ENCODE measurements around the gene CLMN. TPM values are rescaled to one million over a fixed set of nuclear protein-coding genes. Genes with fewer than 3 reads are reported as not detected.

The CLMN gene
- total and polyA plus RNA-seq, 2 of the 13 experiments (the other 11 are each of a cell fraction or from before 2014, with no cell fraction given), result 15.1 to 16.7 TPM

GRCh38 chr14:95220663-95221231 is 99.0 kb downstream of the CLMN start (continued):
- TF ChIP-seq ATF7-NPFF (CRISPR knock-in tag; IDR thresholded peaks at IDR 0.05; ENCODE audit: low read depth), result no peak
- TF ChIP-seq SKI (IDR thresholded peaks at IDR 0.05; ENCODE audit: partially characterized antibody), result no peak
- TF ChIP-seq ZNF10 (CRISPR knock-in tag; IDR thresholded peaks at IDR 0.05; ENCODE audit: borderline replicate concordance, low read depth), result no peak

- H3K4me2 ChIP-seq (ENCODE audit: low read depth, low read length), result no peak overlapping the region
- no peaks in the 10 kb centered on the region for H3K27me3 ChIP-seq (ENCODE audit: control insufficient read depth in 1 of 2, insufficient read depth in 2 of 2, low read length in 2 of 2)
- H2AFZ ChIP-seq (ENCODE audit: low read length), result no peak overlapping the region
- no peak for DNase-seq (ENCODE audit: low spot score)
- no peaks in the 10 kb centered on the region for H4K20me1 ChIP-seq (ENCODE audit: insufficient read depth, low read length)
- FAIRE-seq, result no peak
- H3K4me3 ChIP-seq (replicated peaks in 1 of 3; ENCODE audit: insufficient read depth in 1 of 3, low read depth in 2 of 3, low read length in 3 of 3), result no peak overlapping the region
- no TSS peak for BruUV-seq (replicated peaks)
- no peak overlapping the region for H3K9ac ChIP-seq (ENCODE audit: insufficient read depth, low read depth, low read length)
- CTCF ChIA-PET (ENCODE audit: low intra/inter-chr PET ratio, low total read pairs), result no interaction called here
- H3K4me1 ChIP-seq (ENCODE audit: insufficient read depth, low read length), result peaks cover 19% of the 10 kb centered on the region
- POLR2A ChIA-PET, result no interaction called here
- intact Hi-C loops (cut with micrococcal nuclease; ENCODE audit: unreplicated experiment) (no loop called here), in situ Hi-C loops (cut with HindIII; ENCODE audit: extremely low pct_ligation_motif_present, low pct_unique_long_range_greater_than_20kb) (no loop called here)
- H3K27ac ChIP-seq (ENCODE audit: extremely low read length, insufficient read depth, low read length), result no peak overlapping the region
- no peaks in the 10 kb centered on the region for H3K9me3 ChIP-seq (ENCODE audit: low read length)
- no peak for TF ChIP-seq PHF8 (CRISPR knock-in tag; IDR thresholded peaks at IDR 0.05)
- TF ChIP-seq ZNF510 (CRISPR knock-in tag; IDR thresholded peaks at IDR 0.05; ENCODE audit: low read depth), result no peak
- no peak for TF ChIP-seq ZNF883 (CRISPR knock-in tag; IDR thresholded peaks at IDR 0.05; ENCODE audit: not compliant biosample characterization)
- 100% methylated on average over 6 of the region's 8 CpGs for WGBS (ENCODE audit: low lambda C conversion rate)
- no peaks in the 10 kb centered on the region for H3K79me2 ChIP-seq (ENCODE audit: insufficient read depth, low read length)
- ATAC-seq, result no peak
- peaks cover 0 to 19% of the 10 kb centered on the region in 2 experiments; a peak in 2 of 5 replicates for H3K36me3 ChIP-seq (replicated peaks in 1 of 2; ENCODE audit: control insufficient read depth in 1 of 2, insufficient read depth in 2 of 2, low read length in 2 of 2)
These were observed 101.1 kb downstream of the CLMN start for GRCh38 chr14:95218472-95219193.

All from HepG2 (cell line).